Stimulated activated CD8-positive, alpha-beta memory T cell treated with anti-CD3 and anti-CD28 coated beads, Interleukin-15, amount 100 ng/mL, for 4 hours (primary cell): ENCODE measurements around the gene OSBP.
"Not testable (repeated sequence)": the region's sequence is repeated elsewhere in the genome, so short reads cannot be mapped to it uniquely, and the experiment has no call there.

Experiments
- DNase-seq, 2 donors: peaks; one replicate each; pipeline ENCODE4 v3.0.0-alpha.2; 2020; ENCODE audit warnings: low read depth in 2 of 2

Gene OSBP

GRCh38 chr11:59615637-59616395 is at the start of gene OSBP:
TSS of gene OSBP (minus strand) at chr11:59615774. CDS start at chr11:59615664, 110 bp downstream.
- DNase-seq = peak; percentile 95 to 99

GRCh38 chr11:59660621-59661020 is 45.0 kb upstream of the OSBP start:
- DNase-seq = no peak

GRCh38 chr11:59659981-59660380 is 44.4 kb upstream of the OSBP start:
- no peak for DNase-seq

GRCh38 chr11:59658036-59658435 is 42.5 kb upstream of the OSBP start:
- no peak for DNase-seq

GRCh38 chr11:59654893-59655292 is 39.3 kb upstream of the OSBP start:
- DNase-seq = no peak

- no peak for DNase-seq
These were observed 31.8 kb upstream of the OSBP start for GRCh38 chr11:59647245-59647980.

- DNase-seq = no peak
These were observed 29.0 kb upstream of the OSBP start for GRCh38 chr11:59644528-59644927.

GRCh38 chr11:59643390-59643789 is 27.8 kb upstream of the OSBP start:
- no peak for DNase-seq

GRCh38 chr11:59641156-59641555 is 25.6 kb upstream of the OSBP start:
- no peak for DNase-seq

- no peak for DNase-seq
These were observed 14.9 kb upstream of the OSBP start for GRCh38 chr11:59630493-59630892.

- no peak for DNase-seq
These were observed 14.4 kb upstream of the OSBP start for GRCh38 chr11:59629996-59630395.

- DNase-seq = not testable (repeated sequence)
These were observed 11.4 kb upstream of the OSBP start for GRCh38 chr11:59626969-59627368.

- no peak for DNase-seq
These were observed 10.1 kb upstream of the OSBP start for GRCh38 chr11:59625703-59626102.

GRCh38 chr11:59617876-59618275 is 2.3 kb upstream of the OSBP start:
- no peak for DNase-seq

GRCh38 chr11:59616396-59616982 is 915 bp upstream of the OSBP start:
- DNase-seq = peak in 1 of 2 donors; percentile 92

GRCh38 chr11:59615120-59615636 is 396 bp downstream of the OSBP start:
- DNase-seq = peak; percentile 18 to 28

GRCh38 chr11:59614277-59615119 is 1.1 kb downstream of the OSBP start:
- DNase-seq = no peak

GRCh38 chr11:59611570-59612565 is 3.7 kb downstream of the OSBP start:
- no peak for DNase-seq

GRCh38 chr11:59610289-59610688 is 5.3 kb downstream of the OSBP start:
- DNase-seq = no peak

- no peak for DNase-seq
These were observed 7.7 kb downstream of the OSBP start for GRCh38 chr11:59607703-59608454.
